ENCODE results near the gene EXOC6B.

EXOC6B gene

DNA sequence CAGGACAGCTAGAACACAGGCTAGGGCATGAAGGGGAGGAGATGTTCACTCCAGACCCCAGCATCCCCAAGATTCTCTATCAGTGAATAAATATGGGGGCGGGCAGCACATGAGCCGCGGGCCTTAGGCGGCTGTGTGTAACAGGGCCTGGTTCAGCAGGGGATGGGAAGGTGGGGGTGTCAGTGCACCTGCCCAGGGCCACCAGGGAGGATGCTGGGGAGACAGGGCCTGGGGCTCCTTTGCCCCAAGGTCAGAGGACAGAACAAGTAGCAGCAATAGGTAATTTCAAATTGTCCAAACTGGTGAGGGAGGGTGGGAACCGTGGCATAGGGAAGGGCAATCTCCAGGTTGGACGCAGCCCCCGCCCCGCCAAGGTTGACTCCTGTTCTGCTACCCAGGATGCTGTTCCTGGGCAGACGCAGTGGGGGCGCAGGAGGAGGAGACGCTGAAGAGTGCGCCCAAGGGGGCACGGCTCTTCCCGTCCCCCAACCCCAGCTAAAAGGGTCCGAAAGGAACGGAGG is 694.4 kb downstream of the EXOC6B start:
- TF ChIP-seq, protein P1, sequence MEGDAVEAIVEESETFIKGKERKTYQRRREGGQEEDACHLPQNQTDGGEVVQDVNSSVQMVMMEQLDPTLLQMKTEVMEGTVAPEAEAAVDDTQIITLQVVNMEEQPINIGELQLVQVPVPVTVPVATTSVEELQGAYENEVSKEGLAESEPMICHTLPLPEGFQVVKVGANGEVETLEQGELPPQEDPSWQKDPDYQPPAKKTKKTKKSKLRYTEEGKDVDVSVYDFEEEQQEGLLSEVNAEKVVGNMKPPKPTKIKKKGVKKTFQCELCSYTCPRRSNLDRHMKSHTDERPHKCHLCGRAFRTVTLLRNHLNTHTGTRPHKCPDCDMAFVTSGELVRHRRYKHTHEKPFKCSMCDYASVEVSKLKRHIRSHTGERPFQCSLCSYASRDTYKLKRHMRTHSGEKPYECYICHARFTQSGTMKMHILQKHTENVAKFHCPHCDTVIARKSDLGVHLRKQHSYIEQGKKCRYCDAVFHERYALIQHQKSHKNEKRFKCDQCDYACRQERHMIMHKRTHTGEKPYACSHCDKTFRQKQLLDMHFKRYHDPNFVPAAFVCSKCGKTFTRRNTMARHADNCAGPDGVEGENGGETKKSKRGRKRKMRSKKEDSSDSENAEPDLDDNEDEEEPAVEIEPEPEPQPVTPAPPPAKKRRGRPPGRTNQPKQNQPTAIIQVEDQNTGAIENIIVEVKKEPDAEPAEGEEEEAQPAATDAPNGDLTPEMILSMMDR (conservative IDR thresholded peaks at IDR 0.05): no peak
- no peak overlapping the region for H3K27ac ChIP-seq

DNA sequence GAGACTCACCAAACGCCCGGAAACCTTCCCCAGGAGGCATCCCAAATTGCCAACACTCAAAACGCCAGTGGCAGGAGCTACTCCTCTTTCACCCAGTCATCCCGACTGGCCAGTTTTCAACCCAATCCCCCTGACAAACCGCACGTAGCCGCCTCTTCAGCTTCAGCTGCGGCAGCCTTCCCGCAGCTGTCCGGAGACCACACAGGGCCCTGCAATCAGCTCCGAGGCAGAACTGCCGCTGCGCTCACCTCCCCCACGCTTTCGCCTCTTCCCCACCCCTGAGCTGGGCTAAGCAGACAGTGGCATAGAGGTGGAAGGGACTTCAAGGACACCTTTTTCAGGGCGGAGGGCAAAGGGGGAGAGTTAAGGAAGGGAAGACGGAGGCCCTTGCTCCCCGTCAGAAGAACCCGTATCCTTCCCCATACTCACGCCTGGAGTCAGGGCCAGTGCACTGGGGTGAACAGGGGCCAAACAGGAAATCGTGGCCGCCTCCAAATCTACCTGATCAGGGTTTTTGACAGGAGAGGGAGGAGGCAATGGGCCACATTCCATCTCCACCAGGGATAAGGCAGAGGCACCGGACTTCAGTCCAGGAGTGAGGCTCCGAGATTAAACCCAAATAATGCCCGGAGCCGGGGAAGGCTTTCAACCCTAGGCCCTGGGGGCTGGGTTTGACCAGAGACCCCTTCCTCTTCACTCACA is 695.0 kb downstream of the EXOC6B start:
- H3K27ac ChIP-seq: no peak overlapping the region
- TF ChIP-seq, protein P1 (conservative IDR thresholded peaks at IDR 0.05): no peak

DNA sequence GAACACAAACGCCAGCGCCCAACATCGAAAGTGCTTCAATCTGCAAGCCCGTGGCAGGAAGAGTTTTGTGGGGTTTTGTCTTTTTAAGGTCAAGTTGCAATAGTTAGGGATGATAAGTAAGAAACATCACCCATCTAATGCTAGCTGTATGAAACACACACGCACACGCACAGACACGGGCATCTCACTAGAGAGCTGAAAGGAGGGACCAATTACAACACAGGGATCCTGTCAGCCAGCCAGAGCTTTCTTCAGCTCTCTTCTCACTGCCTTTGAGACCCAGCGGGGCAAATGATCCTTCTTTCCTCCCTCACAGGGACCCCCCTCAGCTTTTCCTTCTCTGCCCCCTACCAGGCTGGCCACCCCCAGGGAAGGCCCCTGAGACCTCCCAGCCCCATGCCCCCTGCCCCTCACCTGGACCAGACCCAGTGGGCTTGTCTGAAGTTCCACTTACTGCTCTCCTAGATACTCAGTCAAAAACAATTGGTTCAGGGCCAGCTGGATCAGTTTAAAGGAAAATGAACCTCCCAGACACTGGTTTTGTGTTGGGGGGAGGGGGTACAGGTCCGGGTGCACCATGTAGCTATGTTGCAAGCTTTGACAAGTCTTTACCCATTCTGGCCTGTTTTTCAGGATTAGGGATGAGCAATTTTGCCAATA is 696.0 kb downstream of the EXOC6B start:
- TF ChIP-seq, protein P1 (conservative IDR thresholded peaks at IDR 0.05): no peak
- H3K27ac ChIP-seq: no peak overlapping the region

DNA sequence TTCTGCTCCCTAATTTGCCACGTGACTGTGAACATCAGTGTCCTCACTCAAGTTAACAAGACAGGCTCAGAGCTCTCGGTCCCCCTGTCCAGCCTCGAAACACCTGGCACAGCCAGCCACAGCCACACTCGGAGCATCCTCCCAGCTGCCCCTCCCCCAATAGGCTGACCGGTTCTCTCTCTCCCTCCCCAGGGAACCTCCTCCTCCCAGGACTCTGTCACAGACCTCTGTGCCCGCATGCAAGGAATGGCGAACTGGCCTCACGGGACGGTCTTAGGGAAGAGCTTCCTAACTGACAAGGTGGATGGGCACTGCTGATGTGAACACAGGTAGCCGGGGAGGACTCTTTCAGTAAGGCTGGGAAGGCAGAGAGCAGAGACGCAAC is 697.0 kb downstream of the EXOC6B start:
- H3K27ac ChIP-seq: no peak overlapping the region
- TF ChIP-seq, protein P1 (conservative IDR thresholded peaks at IDR 0.05): no peak

DNA sequence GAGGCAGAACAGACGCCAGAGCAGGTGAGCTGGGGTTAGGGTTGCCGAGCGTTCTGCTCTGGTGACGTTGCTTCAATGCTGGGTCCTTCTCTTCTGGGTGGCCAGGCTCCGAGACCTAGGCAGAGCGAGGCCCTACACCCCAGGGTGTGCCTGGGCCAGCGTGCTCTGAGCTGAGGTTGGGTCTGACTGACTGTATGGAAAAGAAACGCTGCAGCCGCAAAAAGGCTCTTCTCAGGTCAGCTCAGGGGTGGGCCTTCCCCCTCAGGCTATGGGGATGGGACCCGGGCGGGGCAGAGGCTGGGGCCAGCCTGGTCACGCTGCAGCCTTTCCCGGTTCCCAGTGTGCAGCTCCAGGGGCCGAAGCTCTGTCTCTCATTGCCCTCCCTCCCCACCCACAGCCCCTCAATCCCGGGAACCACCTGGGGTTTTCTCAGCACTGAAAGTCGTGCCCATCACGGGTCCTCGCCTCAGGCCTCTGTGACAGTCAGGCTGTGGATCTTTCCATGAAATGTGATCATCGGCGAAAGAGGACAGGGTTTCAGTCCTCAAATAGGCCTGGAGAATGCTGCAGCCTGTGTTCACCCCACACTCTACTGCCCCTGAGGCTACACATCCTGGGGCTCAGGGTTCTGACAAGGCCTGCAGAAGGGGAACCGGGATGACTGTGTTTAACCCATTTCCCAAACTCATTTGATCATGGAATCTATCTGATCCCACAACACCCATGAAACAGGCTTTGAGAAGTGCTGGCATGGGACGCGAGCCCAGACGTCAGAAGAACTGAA is 697.6 kb downstream of the EXOC6B start:
- no peak overlapping the region for H3K27ac ChIP-seq
- TF ChIP-seq, protein P1 (conservative IDR thresholded peaks at IDR 0.05): no peak

DNA sequence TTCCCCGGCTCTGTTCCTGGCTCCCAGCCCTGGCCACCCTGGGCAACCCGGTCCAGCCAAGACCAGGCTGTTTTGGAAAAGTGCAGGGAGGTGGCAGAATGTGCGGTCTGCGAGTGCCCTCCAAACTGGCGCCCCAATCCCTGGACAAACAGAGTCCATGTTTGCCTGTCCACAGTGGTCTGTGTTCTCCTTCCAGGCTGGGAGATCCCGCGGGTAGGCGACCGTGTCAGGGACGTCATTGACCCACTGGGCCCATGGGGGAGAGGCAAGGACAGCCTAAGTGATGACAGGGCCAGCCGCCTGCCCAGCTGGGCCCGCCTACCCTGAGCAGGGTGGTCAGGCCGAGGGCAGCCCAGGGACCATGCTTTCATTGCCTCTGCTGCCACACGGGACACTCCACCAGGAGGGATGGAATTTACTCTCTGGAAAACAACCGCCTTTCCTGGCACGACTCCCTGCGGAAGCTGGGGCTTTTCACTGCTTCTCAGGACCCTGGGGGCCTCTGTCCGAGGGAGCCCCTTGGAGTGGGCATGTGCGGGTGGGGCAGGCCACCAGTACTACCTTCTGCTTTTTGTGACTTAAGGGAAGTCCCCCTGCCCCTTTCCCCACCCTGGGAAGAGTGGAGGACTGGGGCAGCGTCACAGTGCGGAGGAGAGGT is 698.3 kb downstream of the EXOC6B start:
- H3K27ac ChIP-seq: no peak overlapping the region
- TF ChIP-seq, protein P1 (conservative IDR thresholded peaks at IDR 0.05): no peak

Data from VCaP (cell line).